Spleen (tissue), 7 donors: ENCODE data around the gene CCL22.
"Not testable (repeated sequence)": the region's sequence is repeated elsewhere in the genome, so short reads cannot be mapped to it uniquely, and the experiment has no call there.

Source experiments
- CTCF ChIP-seq, 11 experiments: fragments of 200-600 bp in 7 of 11; fragments of 450-650 bp in 4 of 11; sonication (generic) in 4 of 11; IDR thresholded peaks in 8 of 11; conservative IDR thresholded peaks in 3 of 11; 1 replicate in 7 of 11; 2 replicates in 4 of 11; pipeline versions ENCODE4 v1.4.0 to v1.8.0; 2016 to 2021; ENCODE audit warnings: antibody characterized with exemption in 11 of 11, inconsistent platforms in 4 of 11, mild to moderate bottlenecking in 1 of 11
- POLR2A ChIP-seq, 3 donors: fragments of 450-650 bp; IDR thresholded peaks; one replicate each; pipeline ENCODE4 v1.5.1; 2017; ENCODE audit warnings: antibody characterized with exemption in 3 of 3, mild to moderate bottlenecking in 1 of 3
- POLR2AphosphoS5 ChIP-seq, 3 donors: sonication (generic); formaldehyde crosslinking; IDR thresholded peaks; one replicate each; pipeline ENCODE4 v1.5.1; 2017; ENCODE audit warnings: antibody characterized with exemption in 3 of 3
- donor health status: DM: no; HTN: no; CAD: no; lungs with moderate emphysema.
- donor health status: DM: no; HTN: no; CAD: no.
- donor health status: DM: no; HTN: no; CAD: no.

GRCh38 chr16:57374925-57375465 lies 16.4 kb downstream of the CCL22 start:
- TF ChIP-seq CTCF (IDR thresholded peaks at IDR 0.05 in 8 of 11, conservative IDR thresholded peaks at IDR 0.05 in 3 of 11); POLR2AphosphoS5 (IDR thresholded peaks at IDR 0.05); POLR2A (IDR thresholded peaks at IDR 0.05): not testable (repeated sequence)
